HUES64 (cell line): Measurements from ENCODE around the gene SYT15.

Experiments
- H3K27ac ChIP-seq: 2 replicates; pipeline ENCODE4 v1.7.0; 2013; ENCODE audit warnings: low read depth, low read length, inconsistent platforms
- H3K27me3 ChIP-seq: 2 replicates; pipeline ENCODE4 v1.6.1; 2013; ENCODE audit warnings: mild to moderate bottlenecking, low read length; ENCODE audit not compliant: insufficient read depth
- H3K36me3 ChIP-seq: 2 replicates; pipeline ENCODE4 v1.6.1; 2013; ENCODE audit warnings: mild to moderate bottlenecking, low read length; ENCODE audit not compliant: insufficient read depth
- H3K4me1 ChIP-seq: 2 replicates; pipeline ENCODE4 v1.6.1; 2013; ENCODE audit warnings: mild to moderate bottlenecking, low read length, moderate library complexity; ENCODE audit not compliant: insufficient read depth
- H3K4me3 ChIP-seq: 2 replicates; pipeline ENCODE4 v1.5.1; 2013; ENCODE audit warnings: mild to moderate bottlenecking, low read length, moderate library complexity
- H3K9ac ChIP-seq: 2 replicates; pipeline ENCODE4 v1.6.1; 2013; ENCODE audit warnings: mild to moderate bottlenecking, low read depth, low read length
- H3K9me3 ChIP-seq: 2 replicates; pipeline ENCODE4 v1.6.1; 2013; ENCODE audit warnings: low read depth, low read length; ENCODE audit not compliant: insufficient read depth
- WGBS: fragments of 150-250, 120-280 bp; methylation state at CpG from one replicate; pipeline ENCODE4 v1.1.7; 2013; ENCODE audit warnings: missing lambda C conversion rate; 5-methylcytosine and 5-hydroxymethylcytosine counted together

The SYT15 gene

DNA sequence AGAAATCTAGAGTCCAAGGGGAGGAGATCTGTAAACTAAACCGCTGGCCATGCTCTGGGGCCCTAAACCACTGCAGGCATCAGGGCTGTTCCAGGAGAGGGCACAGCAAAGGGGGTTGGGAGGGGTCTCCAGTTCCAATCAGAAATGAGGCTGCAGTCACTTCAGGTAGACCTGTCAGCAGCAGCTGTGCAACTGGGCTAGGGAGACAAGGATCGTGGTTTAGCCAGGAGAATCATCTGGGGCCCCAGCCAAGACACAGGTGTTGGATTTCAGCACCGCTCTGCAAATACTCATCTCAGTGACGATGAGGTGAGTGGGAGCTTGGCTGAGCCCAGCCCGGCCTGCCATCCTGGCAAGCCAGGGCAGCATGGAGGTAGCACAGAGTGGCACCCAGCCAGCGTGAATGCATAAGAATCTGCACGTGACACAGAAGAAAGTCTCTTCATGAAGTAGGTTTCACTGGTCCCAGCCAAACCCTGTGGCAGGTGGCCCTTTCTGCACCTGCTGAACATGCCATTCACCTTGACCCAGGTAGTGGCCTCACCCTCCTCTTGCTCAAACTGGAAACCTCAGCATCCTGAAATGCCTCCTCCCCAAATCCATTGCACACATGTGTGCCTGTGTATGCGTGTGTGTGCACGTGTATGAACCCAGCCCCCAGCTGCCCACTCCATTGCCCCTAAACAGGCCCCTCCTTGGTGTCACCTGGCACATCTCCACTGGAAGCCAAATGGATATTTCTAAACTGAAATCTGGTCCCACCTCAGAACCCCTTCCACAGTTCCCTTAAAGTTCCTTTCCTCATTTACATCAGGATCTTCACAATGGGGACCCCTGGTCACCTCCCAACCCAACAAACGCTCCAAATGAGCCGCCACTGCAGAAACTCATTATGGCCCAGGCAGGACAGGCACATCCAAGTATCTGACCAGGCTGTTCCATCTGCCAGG lies 32.1 kb upstream of the SYT15 start:
- H3K9me3 ChIP-seq, result no peaks in the 10 kb centered on the region
- no peak overlapping the region for H3K4me3 ChIP-seq
- H3K4me1 ChIP-seq, result peaks cover 2% of the 10 kb centered on the region
- no peaks in the 10 kb centered on the region for H3K27me3 ChIP-seq
- WGBS, result 85% methylated on average over 11 of the region's 11 CpGs
- H3K36me3 ChIP-seq, result peaks cover 9% of the 10 kb centered on the region; the same call in 1 of the 2 replicates
- no peak overlapping the region for H3K27ac ChIP-seq
- no peak overlapping the region for H3K9ac ChIP-seq

DNA sequence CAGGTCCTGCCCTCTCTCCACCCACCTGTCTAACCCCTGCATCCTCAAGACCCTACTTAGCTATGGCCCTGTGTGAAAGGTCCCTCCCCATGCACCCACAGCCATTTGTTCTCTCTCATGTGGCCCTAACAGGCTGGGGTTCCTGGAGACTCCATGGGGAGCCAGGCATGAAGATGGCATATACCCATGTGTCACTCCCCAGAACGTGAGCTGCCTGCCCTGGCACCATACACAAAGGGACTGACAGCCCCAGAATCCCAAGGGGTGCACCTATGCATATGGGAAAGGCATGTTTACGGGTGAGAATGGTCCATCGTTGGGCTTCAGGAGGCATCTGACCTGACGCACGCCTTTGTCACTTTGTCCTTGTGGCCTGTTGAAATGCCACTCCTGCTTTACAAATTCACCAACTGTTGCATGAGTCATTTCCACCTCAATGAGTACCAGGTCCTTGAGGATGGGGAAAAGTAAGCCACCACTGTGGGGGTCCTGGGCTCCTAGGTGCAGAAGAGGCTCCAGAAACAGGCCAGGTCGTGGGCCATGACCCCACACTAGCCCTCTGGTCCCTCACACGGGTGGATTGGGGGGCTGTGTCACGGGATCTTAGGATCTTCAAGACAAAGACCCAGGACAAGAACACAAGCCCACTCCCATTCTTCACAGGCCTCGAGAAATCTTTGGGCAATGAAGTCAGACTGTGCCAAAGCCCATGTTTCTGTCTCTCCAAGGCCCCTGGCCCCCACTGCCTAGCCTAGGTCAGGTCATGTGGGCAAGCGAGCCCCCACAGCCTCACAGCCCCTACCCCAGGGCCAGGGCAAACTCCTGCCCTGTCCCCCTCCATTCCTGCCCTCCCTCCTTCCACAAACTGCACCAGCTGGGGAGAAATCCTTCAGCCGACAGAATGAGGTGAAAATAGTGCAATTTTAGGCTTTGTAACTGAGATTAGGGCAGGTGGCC lies 31.1 kb upstream of the SYT15 start:
- no peak overlapping the region for H3K27ac ChIP-seq
- no peak overlapping the region for H3K4me3 ChIP-seq
- H3K36me3 ChIP-seq, result peaks cover 9% of the 10 kb centered on the region; the same call in 1 of the 2 replicates
- H3K27me3 ChIP-seq, result no peaks in the 10 kb centered on the region
- H3K4me1 ChIP-seq, result no peaks in the 10 kb centered on the region; the same call in 1 of the 2 replicates
- no peaks in the 10 kb centered on the region for H3K9me3 ChIP-seq
- 75% methylated on average over 11 of the region's 11 CpGs for WGBS
- H3K9ac ChIP-seq, result no peak overlapping the region

DNA sequence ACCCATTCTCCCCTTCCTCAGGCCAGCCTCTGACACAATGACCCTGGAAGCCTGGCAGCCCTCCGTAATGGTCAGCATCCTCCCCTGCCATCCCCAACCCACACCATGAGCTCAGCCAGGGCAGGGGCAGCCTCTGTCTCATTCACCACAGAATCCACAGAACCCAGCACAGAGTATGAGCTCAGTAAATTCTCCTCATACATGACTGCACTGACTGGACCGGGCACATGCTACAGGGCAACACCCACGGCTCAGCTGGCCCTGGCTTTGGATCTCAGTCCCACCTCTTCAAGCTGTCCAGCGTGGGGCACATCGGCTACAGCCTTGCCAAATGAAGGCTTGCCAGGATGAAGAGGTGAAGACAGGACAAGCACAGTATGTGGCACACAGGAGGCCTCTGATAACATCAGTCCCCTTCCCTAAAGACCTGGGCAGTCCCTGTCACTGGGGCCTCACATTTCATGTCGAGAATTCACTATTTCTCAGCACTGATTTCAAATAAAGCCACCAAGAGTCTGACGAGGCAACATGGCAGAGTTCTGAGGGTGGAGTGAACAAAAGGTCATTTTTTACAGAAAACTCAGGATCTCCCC lies 30.3 kb upstream of the SYT15 start:
- Histone ChIP-seq H3K9ac (no peak overlapping the region), H3K27me3 (no peaks in the 10 kb centered on the region), H3K4me3 (no peak overlapping the region), H3K36me3 (peaks cover 9% of the 10 kb centered on the region; the same call in 1 of the 2 replicates), H3K4me1 (no peaks in the 10 kb centered on the region), H3K27ac (no peak overlapping the region), H3K9me3 (no peaks in the 10 kb centered on the region)
- 84% methylated on average over 7 of the region's 7 CpGs for WGBS

DNA sequence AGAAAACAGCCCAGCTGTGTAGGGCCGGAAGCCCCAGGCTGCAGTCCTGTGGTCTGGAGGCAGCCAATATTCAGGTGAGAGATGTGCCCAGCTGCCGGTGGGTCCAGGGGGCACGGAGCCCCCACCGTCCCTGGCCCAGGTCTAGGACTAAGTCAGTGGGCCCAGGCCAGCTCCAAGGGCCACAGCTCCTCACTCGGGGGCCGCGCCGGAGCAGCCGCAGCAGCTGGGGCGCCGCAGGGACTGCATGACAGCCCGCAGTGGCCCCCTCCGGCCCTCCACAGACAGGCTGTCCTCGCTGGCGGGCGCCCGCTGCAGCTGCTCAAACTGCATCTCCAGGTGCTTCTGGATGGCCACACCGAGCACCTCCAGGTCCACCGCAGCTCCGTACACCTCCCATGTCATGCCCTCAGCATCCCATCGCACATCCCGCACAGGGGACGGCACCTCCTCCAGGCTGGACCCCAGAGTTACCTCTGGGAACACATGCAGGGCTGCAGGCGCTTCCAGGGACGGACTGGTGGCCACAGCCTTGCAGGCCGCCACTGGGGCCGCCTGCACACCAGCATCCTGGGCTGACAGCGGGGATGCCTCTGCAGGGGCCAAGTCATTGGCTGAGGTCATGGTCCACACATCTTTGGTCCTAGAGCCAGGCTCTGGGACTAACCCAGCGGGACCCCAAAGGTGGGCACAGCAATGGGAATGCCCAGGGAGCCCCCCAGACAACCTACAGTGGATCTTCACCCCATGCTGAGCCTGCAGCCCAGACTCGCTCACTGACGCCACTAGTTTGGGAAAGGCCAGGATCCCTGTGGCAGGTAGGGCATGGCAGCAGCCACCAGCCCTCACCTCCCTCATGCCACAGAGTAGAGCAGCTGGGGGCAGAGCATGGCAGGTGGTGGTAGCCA lies 29.5 kb upstream of the SYT15 start:
- Histone ChIP-seq H3K27ac (no peak overlapping the region), H3K9me3 (no peaks in the 10 kb centered on the region), H3K9ac (no peak overlapping the region), H3K36me3 (peaks cover 9% of the 10 kb centered on the region; the same call in 1 of the 2 replicates), H3K27me3 (peaks cover 5% of the 10 kb centered on the region), H3K4me1 (no peaks in the 10 kb centered on the region), H3K4me3 (no peak overlapping the region)
- WGBS, result 89% methylated on average over 31 of the region's 31 CpGs

DNA sequence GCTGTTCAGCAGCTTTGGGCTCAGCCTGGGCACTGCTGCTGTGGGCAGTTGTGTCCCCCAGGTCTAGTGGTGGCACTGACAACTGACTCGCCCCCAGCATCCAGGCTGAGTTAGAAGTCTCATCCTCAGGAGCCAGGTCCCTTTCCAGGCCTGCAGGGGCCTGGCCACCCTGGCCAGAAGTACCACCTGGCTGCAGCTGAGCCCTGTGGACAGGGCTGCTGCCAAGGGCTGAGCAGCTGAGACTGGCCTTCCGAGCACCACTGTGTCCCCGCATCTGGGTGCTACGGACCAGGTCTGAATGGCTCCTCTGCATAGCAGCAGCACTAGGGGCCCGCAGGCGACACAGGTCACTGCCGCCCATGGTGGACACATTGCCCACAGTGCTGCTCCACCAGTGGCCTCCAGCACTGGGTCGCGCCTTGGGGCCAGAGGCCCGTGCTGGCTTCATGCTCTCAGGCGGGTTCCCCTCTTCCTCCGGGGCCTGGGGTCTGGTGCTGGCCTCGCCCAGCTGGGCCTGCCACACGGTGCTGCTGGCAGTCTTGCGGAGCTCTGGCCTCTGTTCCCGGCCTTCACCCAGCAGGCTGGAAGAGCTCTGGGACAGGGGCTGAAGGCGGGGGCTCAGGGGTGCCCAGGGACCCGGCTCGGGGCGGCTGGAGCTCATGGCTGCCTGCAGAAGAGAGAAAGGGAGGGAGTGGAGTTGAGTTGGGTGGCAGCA lies 28.7 kb upstream of the SYT15 start:
- no peaks in the 10 kb centered on the region for H3K9me3 ChIP-seq
- 0 out of 2 replicates have a peak, but pooled peaks cover 1% of the 10 kb centered on the region for H3K4me1 ChIP-seq
- peaks cover 11% of the 10 kb centered on the region for H3K27me3 ChIP-seq
- peaks cover 9% of the 10 kb centered on the region; the same call in 1 of the 2 replicates for H3K36me3 ChIP-seq
- 88% methylated on average over 20 of the region's 20 CpGs for WGBS
- H3K9ac ChIP-seq, result no peak overlapping the region
- no peak overlapping the region for H3K27ac ChIP-seq
- H3K4me3 ChIP-seq, result no peak overlapping the region

DNA sequence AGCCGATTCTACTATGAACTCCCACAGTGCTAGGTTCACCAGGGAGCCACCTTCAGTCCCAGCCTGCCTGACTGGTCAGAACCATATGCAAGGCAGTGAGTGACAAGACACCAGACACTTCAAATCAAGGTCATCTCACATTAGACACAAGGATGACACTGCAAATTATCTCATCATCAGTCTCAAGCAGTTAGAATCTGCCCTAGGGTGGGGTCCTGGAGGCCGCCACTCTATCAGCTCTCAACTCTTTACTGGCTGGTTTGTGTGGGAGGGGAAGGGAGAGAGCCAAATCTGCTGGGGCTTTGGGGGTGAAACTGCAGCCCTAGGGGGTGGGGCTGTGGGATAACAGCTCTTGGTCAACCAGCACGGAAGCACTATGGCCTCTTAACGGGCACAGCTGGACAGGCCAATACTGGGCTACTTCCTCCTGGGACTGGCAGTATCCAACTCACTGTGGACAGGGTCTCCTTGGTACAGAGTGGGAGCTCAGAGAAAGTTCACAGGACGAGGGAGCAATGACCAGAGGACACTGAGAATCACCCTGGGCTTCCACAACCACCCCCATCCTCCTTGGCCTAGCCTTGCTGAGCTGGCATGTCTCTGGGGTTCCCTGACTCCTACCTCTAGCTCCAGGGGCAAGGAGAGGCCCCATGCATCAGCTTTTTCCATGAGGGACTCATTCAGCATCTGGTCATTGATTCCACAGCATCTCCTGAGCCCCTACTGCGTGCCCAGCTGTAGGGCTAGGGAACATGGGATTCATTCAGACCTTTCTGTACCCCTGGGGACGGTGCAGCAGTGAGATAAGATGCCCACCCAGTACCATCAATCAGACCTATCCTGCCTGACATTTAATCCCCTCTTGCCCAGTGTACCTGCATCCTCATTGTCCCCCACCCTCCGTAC lies 27.9 kb upstream of the SYT15 start:
- Histone ChIP-seq H3K4me3 (no peak overlapping the region), H3K36me3 (peaks cover 9% of the 10 kb centered on the region; the same call in 1 of the 2 replicates), H3K27ac (no peak overlapping the region), H3K27me3 (peaks cover 19% of the 10 kb centered on the region), H3K9ac (no peak overlapping the region), H3K9me3 (no peaks in the 10 kb centered on the region), H3K4me1 (0 out of 2 replicates have a peak, but pooled peaks cover 6% of the 10 kb centered on the region)
- 81% methylated on average over 8 of the region's 8 CpGs for WGBS

DNA sequence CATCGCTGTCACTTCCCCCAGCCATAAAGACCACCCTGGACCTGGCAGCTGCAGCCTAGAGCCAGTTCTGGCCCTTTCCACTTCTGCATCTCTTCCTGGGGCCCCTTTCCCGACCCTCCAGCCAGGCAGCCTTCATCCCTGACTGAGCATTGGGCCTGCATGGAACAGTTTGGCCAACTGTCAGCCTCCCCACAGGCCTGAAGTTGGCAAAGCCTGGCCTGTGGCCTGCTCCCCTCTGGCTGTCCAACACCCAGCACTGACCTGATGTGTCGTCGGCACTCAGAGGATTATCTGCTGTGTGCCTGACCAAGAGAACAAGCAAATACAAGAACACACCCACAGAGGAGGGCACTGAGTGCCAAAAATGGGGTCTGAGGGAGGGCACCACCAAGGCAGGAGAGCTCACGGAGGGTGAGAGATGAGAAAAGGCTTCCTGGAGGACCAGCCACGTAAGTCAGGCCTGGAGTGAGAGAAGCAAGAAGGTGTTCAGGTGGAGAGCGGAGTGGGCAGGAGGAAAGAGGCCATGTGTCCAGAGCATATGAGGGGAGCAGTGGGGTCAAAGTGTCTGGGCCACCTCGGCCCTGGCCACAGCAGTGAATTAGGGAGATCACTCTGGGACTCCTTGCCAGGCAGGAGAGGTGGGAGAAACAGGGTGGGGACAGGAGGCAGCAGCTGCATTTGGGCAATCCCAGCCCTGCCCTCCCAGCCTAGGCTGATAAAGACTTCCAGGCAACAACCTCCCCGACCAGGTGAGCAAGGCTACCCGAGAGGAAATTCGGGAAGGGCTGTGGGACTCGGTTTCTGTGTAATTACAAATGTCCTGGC lies 27.0 kb upstream of the SYT15 start:
- H3K36me3 ChIP-seq, result peaks cover 9% of the 10 kb centered on the region; the same call in 1 of the 2 replicates
- H3K4me3 ChIP-seq, result no peak overlapping the region
- H3K27ac ChIP-seq, result no peak overlapping the region
- H3K9ac ChIP-seq, result no peak overlapping the region
- WGBS, result 94% methylated on average over 12 of the region's 12 CpGs
- 0 out of 2 replicates have a peak, but pooled peaks cover 6% of the 10 kb centered on the region for H3K4me1 ChIP-seq
- H3K9me3 ChIP-seq, result no peaks in the 10 kb centered on the region
- H3K27me3 ChIP-seq, result peaks cover 23% of the 10 kb centered on the region

DNA sequence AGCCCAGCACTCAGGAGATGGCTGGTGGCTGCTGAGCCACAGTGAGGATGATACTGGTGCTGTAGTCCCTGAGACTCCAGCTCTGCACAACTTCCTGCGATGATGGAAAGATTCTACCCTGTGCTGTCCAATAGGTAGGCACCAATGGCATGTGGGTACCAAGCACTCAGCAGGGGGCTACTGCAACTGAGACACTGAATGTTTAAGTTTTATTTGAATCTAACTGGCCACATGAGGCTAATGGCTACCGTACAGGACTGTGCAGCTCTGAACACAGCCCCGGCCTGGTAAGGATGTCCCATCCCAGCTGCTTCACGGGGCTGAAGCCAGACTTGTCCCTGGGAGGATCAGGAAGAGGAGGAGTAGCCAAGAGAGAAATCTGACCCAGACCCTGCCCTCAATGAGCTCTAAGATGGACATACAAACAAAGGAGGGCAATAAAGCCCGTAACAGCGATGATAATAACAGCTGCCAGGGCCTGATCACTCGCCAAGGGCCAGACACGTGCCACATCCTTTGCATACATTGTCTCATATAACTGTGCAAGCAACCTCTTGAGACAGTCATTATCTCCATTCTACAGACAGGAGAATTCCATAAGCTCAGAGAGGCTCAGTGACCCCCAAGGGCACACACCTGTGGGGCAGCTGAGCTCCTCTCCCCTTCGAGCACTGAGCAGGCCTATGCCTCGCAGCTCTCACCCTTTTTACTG lies 26.2 kb upstream of the SYT15 start:
- WGBS, result 92% methylated on average over 10 of the region's 10 CpGs
- H3K27me3 ChIP-seq, result peaks cover 30% of the 10 kb centered on the region
- no peak overlapping the region for H3K27ac ChIP-seq
- peaks cover 9% of the 10 kb centered on the region; the same call in 1 of the 2 replicates for H3K36me3 ChIP-seq
- no peak overlapping the region for H3K4me3 ChIP-seq
- no peaks in the 10 kb centered on the region for H3K9me3 ChIP-seq
- no peak overlapping the region for H3K9ac ChIP-seq
- peaks cover 10% of the 10 kb centered on the region for H3K4me1 ChIP-seq
